ENCODE data around the gene ALDOB. TPM values are rescaled to one million over a fixed set of nuclear protein-coding genes. Genes with fewer than 3 reads are reported as not detected.

Gene ALDOB
- total and polyA plus RNA-seq, 2 of the 8 experiments (the other 6 are each of a cell fraction or from before 2014, with no cell fraction given), result not detected

DNA sequence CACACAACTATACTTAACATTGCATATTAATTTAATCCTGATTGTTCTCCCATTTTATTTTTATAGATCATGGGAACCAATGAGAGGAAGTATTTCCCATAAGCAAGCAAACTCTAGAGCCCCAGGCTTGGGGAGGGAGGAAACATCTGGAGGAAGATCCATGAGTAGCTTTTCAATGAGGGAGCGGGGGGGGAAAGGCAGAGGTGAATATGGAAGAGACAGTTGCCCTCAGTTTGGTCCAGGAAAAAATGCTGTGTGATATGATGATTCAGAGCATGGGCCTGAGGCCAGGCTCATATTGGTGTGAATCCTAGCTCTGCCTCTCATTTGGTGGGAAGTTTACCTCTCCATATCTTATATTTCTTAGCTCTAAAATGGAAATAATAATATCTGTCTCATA lies 42.2 kb upstream of the ALDOB start (continued):
- no peak for TF ChIP-seq RNF2 (IDR thresholded peaks at IDR 0.05; ENCODE audit: borderline replicate concordance, low read depth, low read length, missing control alignments, poor library complexity, severe bottlenecking)
- TF ChIP-seq CBX8 (IDR thresholded peaks at IDR 0.05; ENCODE audit: borderline replicate concordance, low read depth, low read length), result no peak
- TF ChIP-seq TAF7 (optimal IDR thresholded peaks at IDR 0.05; ENCODE audit: borderline replicate concordance, low read depth, low read length), result no peak
